Esophagus squamous epithelium (tissue), 5 donors: ENCODE results near the gene CRTAC1. TPM values are rescaled to one million over a fixed set of nuclear protein-coding genes. Genes with fewer than 3 reads are reported as not detected.

Experiments
- DNase-seq: peaks from one replicate; lab custom pipeline; 2025; lab: John Stamatoyannopoulos, UW
- H3K27ac ChIP-seq, 4 donors: fragments of 200-600 bp; sonication (generic); one replicate each; pipeline ENCODE4 v1.5.1; 2016 to 2019; ENCODE audit warnings: mild to moderate bottlenecking in 1 of 4
- H3K27me3 ChIP-seq, 4 donors: fragments of 200-600 bp; sonication (generic); 1 replicate in 3 of 4; 2 replicates in 1 of 4; pipeline versions ENCODE4 v1.5.1 to v1.6.0; 2017 to 2021; ENCODE audit warnings: antibody characterized with exemption in 1 of 4
- H3K36me3 ChIP-seq, 3 donors: fragments of 200-600 bp; sonication (generic); one replicate each; pipeline ENCODE4 v1.5.1; 2016 to 2019
- H3K4me1 ChIP-seq, 3 donors: fragments of 200-600 bp; sonication (generic); one replicate each; pipeline ENCODE4 v1.5.1; 2017 to 2019
- H3K4me3 ChIP-seq, 4 donors: fragments of 200-600 bp; sonication (generic); 1 replicate in 3 of 4; 2 replicates in 1 of 4; pipeline ENCODE4 v1.5.1; 2016 to 2019; ENCODE audit warnings: mild to moderate bottlenecking in 2 of 4, moderate library complexity in 1 of 4
- H3K9me3 ChIP-seq, 3 donors: fragments of 200-600 bp; sonication (generic); one replicate each; pipeline ENCODE4 v1.5.1; 2016 to 2019
- POLR2A ChIP-seq, 4 donors: fragments of 450-650 bp; IDR thresholded peaks; one replicate each; pipeline ENCODE4 v1.6.1; 2017; ENCODE audit warnings: antibody characterized with exemption in 4 of 4, mild to moderate bottlenecking in 4 of 4, moderate library complexity in 3 of 4
- WGBS, 2 donors: methylation state at CpG; one replicate each; pipeline ENCODE4 v1.1.5; 2018; 5-methylcytosine and 5-hydroxymethylcytosine counted together
- intact Hi-C: fragments of 100-400 bp; cut with DNase I; formaldehyde crosslinking; loops from one replicate; pipeline ENCODE4 v1.15.0; 2022
- total RNA-seq, 4 donors: library from RNA; depleted of rRNA; stranded (reverse); fragments of >200 nt; gene quantifications; one replicate each; pipeline ENCODE4 v1.1.0, GENCODE V29; 2016
- TF ChIP-seq, protein P1 (sequence below), 6 experiments: fragments of 450-650 bp in 4 of 6; fragments of 200-600 bp in 2 of 6; sonication (generic) in 2 of 6; IDR thresholded peaks; one replicate each; pipeline ENCODE4 v1.5.1; 2016 to 2019; ENCODE audit warnings: antibody characterized with exemption in 6 of 6, mild to moderate bottlenecking in 4 of 6, moderate library complexity in 4 of 6
- donor health status: DM: yes; HTN: yes; CAD: no.

Gene CRTAC1
- total RNA-seq, 4 donors from 2014 or later: 0.22 to 10.7 (median 2.5) TPM

DNA sequence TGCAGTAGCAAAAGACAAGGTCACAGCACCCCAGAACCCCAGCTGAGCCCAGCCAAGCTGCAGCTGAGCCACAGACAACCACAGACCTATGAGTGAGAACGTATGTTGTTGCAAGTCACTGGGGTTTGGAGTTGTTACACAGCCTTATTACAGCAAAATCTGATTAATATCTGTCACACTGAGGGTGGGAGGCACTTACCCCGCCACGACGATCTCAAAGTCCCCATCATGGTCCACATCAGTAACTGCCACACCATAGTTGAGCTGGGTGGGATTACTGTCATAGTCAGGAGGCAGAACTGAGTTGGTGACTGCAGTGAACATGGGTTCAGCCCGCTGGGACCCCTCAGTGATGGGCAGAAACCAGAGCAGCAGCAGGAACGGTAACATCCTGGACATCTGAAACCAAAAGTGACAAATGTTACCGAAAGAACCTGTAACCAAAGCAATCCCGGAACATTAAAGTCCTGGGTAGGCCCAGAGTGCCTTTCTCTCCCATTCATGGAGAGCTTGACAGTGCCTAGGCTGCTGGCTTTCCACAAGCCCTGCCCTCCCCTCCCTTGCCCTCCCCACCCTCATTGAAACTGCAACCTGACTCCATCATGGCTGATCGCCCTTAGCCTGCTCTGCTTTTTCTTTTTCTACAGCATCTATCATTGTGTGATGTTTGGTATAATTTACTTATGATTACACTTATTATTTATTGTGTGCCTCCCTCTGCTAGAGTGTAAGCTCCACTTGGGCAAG is 19.3 kb downstream of the CRTAC1 start:
- TF ChIP-seq POLR2A (IDR thresholded peaks at IDR 0.05): no peak
- TF ChIP-seq, protein P1, sequence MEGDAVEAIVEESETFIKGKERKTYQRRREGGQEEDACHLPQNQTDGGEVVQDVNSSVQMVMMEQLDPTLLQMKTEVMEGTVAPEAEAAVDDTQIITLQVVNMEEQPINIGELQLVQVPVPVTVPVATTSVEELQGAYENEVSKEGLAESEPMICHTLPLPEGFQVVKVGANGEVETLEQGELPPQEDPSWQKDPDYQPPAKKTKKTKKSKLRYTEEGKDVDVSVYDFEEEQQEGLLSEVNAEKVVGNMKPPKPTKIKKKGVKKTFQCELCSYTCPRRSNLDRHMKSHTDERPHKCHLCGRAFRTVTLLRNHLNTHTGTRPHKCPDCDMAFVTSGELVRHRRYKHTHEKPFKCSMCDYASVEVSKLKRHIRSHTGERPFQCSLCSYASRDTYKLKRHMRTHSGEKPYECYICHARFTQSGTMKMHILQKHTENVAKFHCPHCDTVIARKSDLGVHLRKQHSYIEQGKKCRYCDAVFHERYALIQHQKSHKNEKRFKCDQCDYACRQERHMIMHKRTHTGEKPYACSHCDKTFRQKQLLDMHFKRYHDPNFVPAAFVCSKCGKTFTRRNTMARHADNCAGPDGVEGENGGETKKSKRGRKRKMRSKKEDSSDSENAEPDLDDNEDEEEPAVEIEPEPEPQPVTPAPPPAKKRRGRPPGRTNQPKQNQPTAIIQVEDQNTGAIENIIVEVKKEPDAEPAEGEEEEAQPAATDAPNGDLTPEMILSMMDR (IDR thresholded peaks at IDR 0.05): no peak
- 64 to 71% methylated on average over 7 to 9 of the region's 9 CpGs for WGBS, 2 donors
- H3K9me3 ChIP-seq: no peaks in the 10 kb centered on the region
- no peaks in the 10 kb centered on the region for H3K36me3 ChIP-seq
- H3K4me1 ChIP-seq: peaks cover 0 to 6% (median 3%) of the 10 kb centered on the region in 3 donors
- intact Hi-C loops: no loop called here
- H3K27ac ChIP-seq: no peak overlapping the region
- H3K4me3 ChIP-seq: no peak overlapping the region
- DNase-seq: no peak
- H3K27me3 ChIP-seq: peaks cover 0 to 81% (median 0%) of the 10 kb centered on the region in 4 donors

DNA sequence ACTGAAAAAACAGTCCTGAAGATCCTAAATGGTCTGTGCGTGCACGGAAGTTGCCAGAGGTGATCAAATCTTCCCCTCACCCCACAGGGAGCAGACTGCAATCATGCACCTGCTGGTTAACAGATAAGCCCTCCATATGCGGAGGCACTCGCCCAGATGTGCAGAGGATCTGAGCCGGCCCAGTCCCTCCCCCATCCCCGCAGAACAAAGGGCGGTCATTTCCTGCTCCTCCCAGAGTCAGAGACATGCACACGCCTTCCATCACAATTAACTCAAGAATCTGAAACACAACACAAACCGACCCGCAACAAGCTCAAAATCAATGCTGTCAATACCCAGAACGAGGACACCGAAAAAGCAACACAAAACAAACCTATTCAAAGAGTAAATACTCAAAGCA is 24.2 kb downstream of the CRTAC1 start:
- H3K36me3 ChIP-seq: no peaks in the 10 kb centered on the region
- no peak overlapping the region for H3K27ac ChIP-seq
- TF ChIP-seq, protein P1 (IDR thresholded peaks at IDR 0.05): no peak
- no peak for TF ChIP-seq POLR2A (IDR thresholded peaks at IDR 0.05)
- H3K27me3 ChIP-seq: peaks cover 0 to 38% (median 0%) of the 10 kb centered on the region in 4 donors
- no peaks in the 10 kb centered on the region for H3K4me1 ChIP-seq
- WGBS, 2 donors: 23 to 30% methylated on average over 5 to 10 of the region's 12 CpGs
- H3K9me3 ChIP-seq: no peaks in the 10 kb centered on the region
- H3K4me3 ChIP-seq: no peak overlapping the region
- intact Hi-C loops: no loop called here
- DNase-seq: no peak

DNA sequence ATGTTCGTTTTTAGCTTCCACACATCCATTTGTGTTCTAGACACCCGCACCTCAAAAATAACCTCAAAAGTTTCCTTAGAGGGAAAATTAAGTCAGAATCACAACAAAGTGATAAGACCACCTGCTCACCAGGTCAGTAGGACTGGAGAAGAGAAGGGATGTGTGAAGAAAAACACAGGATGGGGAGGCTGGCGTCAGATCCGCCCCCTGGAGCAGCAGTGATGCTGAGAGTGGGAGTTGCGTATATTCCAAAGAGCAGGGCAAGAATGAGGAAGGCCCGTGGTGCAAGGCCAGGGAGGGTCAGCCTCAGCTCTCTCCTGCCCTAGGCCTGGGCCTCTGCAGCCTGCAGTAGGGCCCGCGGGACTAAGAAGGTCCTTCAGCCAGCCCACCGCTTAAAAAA is 28.7 kb downstream of the CRTAC1 start:
- TF ChIP-seq, protein P1 (IDR thresholded peaks at IDR 0.05): no peak
- TF ChIP-seq POLR2A (IDR thresholded peaks at IDR 0.05): no peak
- Histone ChIP-seq H3K9me3 (peaks cover 0 to 17% (median 0%) of the 10 kb centered on the region in 3 donors), H3K36me3 (no peaks in the 10 kb centered on the region), H3K27ac (no peak overlapping the region), H3K27me3 (peaks cover 0 to 10% (median 0%) of the 10 kb centered on the region in 4 donors), H3K4me3 (no peak overlapping the region), H3K4me1 (peaks cover 0 to 5% (median 0%) of the 10 kb centered on the region in 3 donors)
- no peak for DNase-seq
- 72 to 78% methylated on average over 9 of the region's 9 CpGs for WGBS, 2 donors
- intact Hi-C loops: no loop called here

DNA sequence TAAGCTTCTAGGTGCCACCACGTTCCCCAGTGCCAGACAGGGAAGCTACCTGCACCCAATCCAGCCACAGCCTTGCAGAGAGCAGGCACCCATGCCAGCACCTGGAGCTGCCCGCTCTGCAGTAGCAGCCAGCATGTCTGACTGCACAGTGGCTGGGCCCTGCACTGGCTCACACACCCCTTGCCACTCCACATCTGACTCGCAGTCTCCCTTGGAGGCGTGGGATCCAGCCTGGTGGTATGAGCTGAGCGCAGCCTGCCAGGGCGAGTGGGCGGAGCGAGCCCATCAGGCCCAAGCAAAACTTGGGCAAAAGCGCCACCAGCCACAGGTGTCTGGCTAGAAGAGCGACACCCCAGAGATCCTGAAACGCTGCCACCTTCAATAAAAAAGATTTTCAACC is 30.1 kb downstream of the CRTAC1 start:
- intact Hi-C loops: no loop called here
- Histone ChIP-seq H3K27me3 (no peaks in the 10 kb centered on the region), H3K4me1 (peaks cover 0 to 5% (median 0%) of the 10 kb centered on the region in 3 donors), H3K27ac (no peak overlapping the region), H3K9me3 (peaks cover 0 to 17% (median 0%) of the 10 kb centered on the region in 3 donors), H3K4me3 (no peak overlapping the region), H3K36me3 (no peaks in the 10 kb centered on the region)
- no peak for TF ChIP-seq POLR2A (IDR thresholded peaks at IDR 0.05)
- TF ChIP-seq, protein P1 (IDR thresholded peaks at IDR 0.05): no peak
- 85 to 86% methylated on average over 3 to 7 of the region's 11 CpGs for WGBS, 2 donors
- DNase-seq: no peak

DNA sequence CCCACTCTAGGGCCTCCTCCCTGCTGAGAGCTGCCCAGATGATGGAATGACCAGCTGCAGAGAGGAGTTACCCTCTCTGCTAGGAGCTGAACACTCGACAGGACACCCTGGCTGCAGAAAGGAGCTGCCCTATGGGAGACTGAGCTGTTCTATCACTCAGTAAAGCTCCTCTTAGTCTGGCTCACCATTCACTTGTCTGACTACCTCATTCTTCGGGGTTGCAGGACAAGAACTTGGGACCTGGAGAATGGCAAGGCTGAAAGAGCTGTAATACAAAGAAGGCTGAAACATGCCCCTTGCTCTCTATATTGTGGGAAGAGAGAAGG is 30.5 kb downstream of the CRTAC1 start:
- intact Hi-C loops: no loop called here
- H3K36me3 ChIP-seq: no peaks in the 10 kb centered on the region
- TF ChIP-seq POLR2A (IDR thresholded peaks at IDR 0.05): no peak
- TF ChIP-seq, protein P1 (IDR thresholded peaks at IDR 0.05): no peak
- DNase-seq: no peak
- no peak overlapping the region for H3K4me3 ChIP-seq
- H3K27ac ChIP-seq: no peak overlapping the region
- H3K4me1 ChIP-seq: peaks cover 0 to 5% (median 0%) of the 10 kb centered on the region in 3 donors
- no peaks in the 10 kb centered on the region for H3K27me3 ChIP-seq
- H3K9me3 ChIP-seq: peaks cover 0 to 17% (median 0%) of the 10 kb centered on the region in 3 donors
- 43% methylated on average over 1 of the region's 2 CpGs; no CpG with 5 or more reads in 1 of the 2 donors for WGBS, 2 donors
